MM.1S (cell line): Measurements from ENCODE around the gene ATOH1.

Source experiments
- EZH2 ChIP-seq: fragments of 300-600 bp; sonication (generic); optimal IDR thresholded peaks from 2 replicates; pipeline ENCODE3; 2017; ENCODE audit warnings: low read depth, mild to moderate bottlenecking, antibody characterized with exemption, low read length, mixed read lengths
- EZH2phosphoT487 ChIP-seq: fragments of 300-600 bp; sonication (generic); IDR thresholded peaks from 2 replicates; pipeline ENCODE4 v1.6.1; 2018; ENCODE audit warnings: antibody characterized with exemption, low read length
- TF ChIP-seq, protein P1 (sequence below): fragments of 300-600 bp; sonication (generic); IDR thresholded peaks from 2 replicates; pipeline ENCODE4 v1.5.1; 2016; ENCODE audit warnings: antibody characterized with exemption, low read length, mixed read lengths

DNA sequence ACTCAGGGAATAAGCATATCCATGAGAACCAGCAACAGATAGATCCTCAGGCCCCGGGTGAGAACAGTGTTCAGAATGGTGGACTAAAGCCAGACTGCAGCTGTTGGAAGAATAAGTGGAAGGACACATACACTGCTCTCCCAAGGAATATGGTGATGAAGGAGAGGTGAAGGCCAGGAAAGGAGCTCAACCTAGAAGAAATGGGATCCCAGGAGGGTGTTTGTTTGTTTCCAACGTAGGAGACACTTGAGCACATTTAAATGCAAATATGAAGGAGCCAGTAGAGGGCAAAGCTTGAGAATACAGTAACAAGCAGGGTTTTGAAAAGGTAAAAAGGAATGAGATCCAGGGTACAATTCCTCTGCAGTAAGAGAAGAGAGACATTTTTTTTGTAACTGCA lies 42.4 kb upstream of the ATOH1 start:
- TF ChIP-seq, protein P1, sequence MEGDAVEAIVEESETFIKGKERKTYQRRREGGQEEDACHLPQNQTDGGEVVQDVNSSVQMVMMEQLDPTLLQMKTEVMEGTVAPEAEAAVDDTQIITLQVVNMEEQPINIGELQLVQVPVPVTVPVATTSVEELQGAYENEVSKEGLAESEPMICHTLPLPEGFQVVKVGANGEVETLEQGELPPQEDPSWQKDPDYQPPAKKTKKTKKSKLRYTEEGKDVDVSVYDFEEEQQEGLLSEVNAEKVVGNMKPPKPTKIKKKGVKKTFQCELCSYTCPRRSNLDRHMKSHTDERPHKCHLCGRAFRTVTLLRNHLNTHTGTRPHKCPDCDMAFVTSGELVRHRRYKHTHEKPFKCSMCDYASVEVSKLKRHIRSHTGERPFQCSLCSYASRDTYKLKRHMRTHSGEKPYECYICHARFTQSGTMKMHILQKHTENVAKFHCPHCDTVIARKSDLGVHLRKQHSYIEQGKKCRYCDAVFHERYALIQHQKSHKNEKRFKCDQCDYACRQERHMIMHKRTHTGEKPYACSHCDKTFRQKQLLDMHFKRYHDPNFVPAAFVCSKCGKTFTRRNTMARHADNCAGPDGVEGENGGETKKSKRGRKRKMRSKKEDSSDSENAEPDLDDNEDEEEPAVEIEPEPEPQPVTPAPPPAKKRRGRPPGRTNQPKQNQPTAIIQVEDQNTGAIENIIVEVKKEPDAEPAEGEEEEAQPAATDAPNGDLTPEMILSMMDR = no peak
- TF ChIP-seq EZH2 (no peak), EZH2phosphoT487 (no peak)
